ENCODE measurements around the gene SLC39A11. TPM values are rescaled to one million over a fixed set of nuclear protein-coding genes. Genes with fewer than 3 reads are reported as not detected.

SLC39A11 gene
- polyA plus RNA-seq, 1 donor from 2014 or later, result 8.0 TPM

DNA sequence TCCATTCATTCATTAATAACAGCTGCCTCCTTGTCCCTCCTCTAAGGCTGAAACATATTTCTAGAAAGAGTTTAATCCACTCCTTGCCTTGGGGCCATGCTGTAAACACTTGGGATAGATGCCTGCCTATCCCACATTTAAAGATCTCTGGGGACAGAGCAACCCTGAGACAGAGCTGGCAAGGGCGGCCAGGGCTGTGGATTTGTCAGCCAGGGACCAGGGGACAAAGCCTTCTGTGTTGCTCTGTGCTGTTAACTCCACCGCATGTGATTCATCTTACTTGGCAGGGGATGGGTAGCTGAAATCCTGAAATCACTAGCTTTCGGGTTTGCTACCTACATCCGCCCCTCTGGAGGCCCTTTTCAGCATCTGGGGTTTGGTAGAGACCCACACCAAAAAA lies 392.9 kb downstream of the SLC39A11 start:
- Histone ChIP-seq H3K4me2 (ENCODE audit: low read length) (no peak overlapping the region), H3K79me2 (replicated peaks; ENCODE audit: insufficient read depth, low read length) (no peaks in the 10 kb centered on the region), H3F3A (ENCODE audit: insufficient read depth, low read length, poor library complexity, severe bottlenecking) (no peaks in the 10 kb centered on the region), H3K9me3 (ENCODE audit: low read length) (no peaks in the 10 kb centered on the region), H2AFZ (ENCODE audit: low read depth, low read length) (no peak overlapping the region), H3K27ac (ENCODE audit: low read length) (no peak overlapping the region), H3K27me3 (ENCODE audit: insufficient read depth, low read depth, low read length) (no peaks in the 10 kb centered on the region), H3K36me3 (ENCODE audit: insufficient read depth, low read length) (no peaks in the 10 kb centered on the region), H4K20me1 (ENCODE audit: insufficient read depth) (no peaks in the 10 kb centered on the region), H3K4me3 (ENCODE audit: low read length) (no peak overlapping the region), H3K9ac (ENCODE audit: low read length) (no peak overlapping the region), H3K9me2 (ENCODE audit: insufficient read depth, low read length) (no peaks in the 10 kb centered on the region)
- TF ChIP-seq POLR2AphosphoS5 (IDR thresholded peaks at IDR 0.05), result no peak
- no peak for TF ChIP-seq SMC3 (conservative IDR thresholded peaks at IDR 0.05; ENCODE audit: poor library complexity)
- TF ChIP-seq MXI1 (conservative IDR thresholded peaks at IDR 0.05; ENCODE audit: poor library complexity, severe bottlenecking), result no peak
- no peak for TF ChIP-seq REST (IDR thresholded peaks at IDR 0.05; ENCODE audit: borderline replicate concordance)
- no peak for TF ChIP-seq TAF1 (IDR thresholded peaks at IDR 0.05; ENCODE audit: low read depth)
- no peak for TF ChIP-seq CTCF (IDR thresholded peaks at IDR 0.05; ENCODE audit: poor library complexity, severe bottlenecking)
- no peak for TF ChIP-seq EP300 (conservative IDR thresholded peaks at IDR 0.05; ENCODE audit: poor library complexity, severe bottlenecking)

DNA sequence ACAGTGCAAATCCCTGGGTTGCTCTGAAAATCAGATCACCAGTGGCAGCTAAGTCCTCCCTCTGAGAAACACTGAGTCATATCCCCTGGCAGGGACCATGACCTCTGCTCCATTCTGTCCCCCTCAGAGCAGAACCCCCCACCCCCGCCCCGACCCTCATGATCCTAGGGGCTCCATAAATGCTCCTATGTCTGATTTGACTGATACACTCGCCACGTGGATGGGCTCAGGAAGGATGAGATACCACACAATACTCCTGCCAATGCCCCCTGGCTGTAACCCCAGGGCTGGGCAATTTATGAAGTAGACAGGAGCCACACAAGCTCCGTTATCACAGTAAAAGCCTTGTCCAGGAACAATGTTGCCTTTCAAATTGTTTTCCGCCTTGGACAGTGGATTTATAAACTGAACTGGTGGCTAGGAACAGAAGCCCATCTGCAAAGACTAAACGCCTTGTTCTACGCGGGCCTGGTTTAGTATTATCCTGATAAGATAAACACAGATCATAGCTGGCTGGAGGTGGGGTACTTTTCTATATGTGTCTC lies 394.8 kb downstream of the SLC39A11 start:
- no peaks in the 10 kb centered on the region for H3K9me3 ChIP-seq (ENCODE audit: low read length)
- H3K4me2 ChIP-seq (ENCODE audit: low read length), result no peak overlapping the region
- H4K20me1 ChIP-seq (ENCODE audit: insufficient read depth), result no peaks in the 10 kb centered on the region
- TF ChIP-seq TAF1 (IDR thresholded peaks at IDR 0.05; ENCODE audit: low read depth) (no peak), MXI1 (conservative IDR thresholded peaks at IDR 0.05; ENCODE audit: poor library complexity, severe bottlenecking) (no peak)
- no peak overlapping the region for H3K4me3 ChIP-seq (ENCODE audit: low read length)
- H3F3A ChIP-seq (ENCODE audit: insufficient read depth, low read length, poor library complexity, severe bottlenecking), result no peaks in the 10 kb centered on the region
- H3K27ac ChIP-seq (ENCODE audit: low read length), result no peak overlapping the region
- H3K36me3 ChIP-seq (ENCODE audit: insufficient read depth, low read length), result no peaks in the 10 kb centered on the region
- H2AFZ ChIP-seq (ENCODE audit: low read depth, low read length), result no peak overlapping the region
- H3K79me2 ChIP-seq (replicated peaks; ENCODE audit: insufficient read depth, low read length), result no peaks in the 10 kb centered on the region
- no peaks in the 10 kb centered on the region for H3K27me3 ChIP-seq (ENCODE audit: insufficient read depth, low read depth, low read length)
- no peak overlapping the region for H3K9ac ChIP-seq (ENCODE audit: low read length)
- H3K9me2 ChIP-seq (ENCODE audit: insufficient read depth, low read length), result no peaks in the 10 kb centered on the region

DNA sequence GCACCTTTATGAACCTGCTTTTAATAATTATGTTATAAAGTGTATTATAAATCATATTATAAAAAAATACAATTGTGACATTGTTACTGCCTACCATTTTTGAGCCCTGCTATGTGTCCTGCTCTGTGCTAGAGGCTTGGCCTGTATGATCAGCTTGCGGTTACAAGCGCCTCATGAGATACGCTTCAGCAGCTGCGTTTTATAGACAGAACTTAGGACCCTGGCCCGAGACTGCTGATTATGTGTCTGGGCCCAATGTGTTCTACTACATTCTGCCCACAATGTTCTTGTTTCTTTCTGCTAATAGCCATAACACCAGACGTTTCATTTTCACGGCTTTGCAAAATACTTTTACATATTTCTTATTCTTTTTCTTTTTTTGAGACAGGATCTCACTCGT lies 395.8 kb downstream of the SLC39A11 start:
- H3F3A ChIP-seq (ENCODE audit: insufficient read depth, low read length, poor library complexity, severe bottlenecking), result no peaks in the 10 kb centered on the region
- TF ChIP-seq SMC3 (conservative IDR thresholded peaks at IDR 0.05; ENCODE audit: poor library complexity) (no peak), RAD21 (conservative IDR thresholded peaks at IDR 0.05) (no peak), EZH2 (IDR thresholded peaks at IDR 0.05; ENCODE audit: borderline replicate concordance, insufficient read depth, low read length, poor library complexity, severe bottlenecking) (no peak), REST (IDR thresholded peaks at IDR 0.05; ENCODE audit: borderline replicate concordance) (no peak), CTCF (IDR thresholded peaks at IDR 0.05; ENCODE audit: poor library complexity, severe bottlenecking) (no peak), MXI1 (conservative IDR thresholded peaks at IDR 0.05; ENCODE audit: poor library complexity, severe bottlenecking) (no peak)
- no peaks in the 10 kb centered on the region for H3K36me3 ChIP-seq (ENCODE audit: insufficient read depth, low read length)
- H4K20me1 ChIP-seq (ENCODE audit: insufficient read depth), result no peaks in the 10 kb centered on the region
- H3K9me3 ChIP-seq (ENCODE audit: low read length), result no peaks in the 10 kb centered on the region
- no peak overlapping the region for H3K27ac ChIP-seq (ENCODE audit: low read length)
- no peaks in the 10 kb centered on the region for H3K79me2 ChIP-seq (replicated peaks; ENCODE audit: insufficient read depth, low read length)
- no peak overlapping the region for H3K4me2 ChIP-seq (ENCODE audit: low read length)
- no peaks in the 10 kb centered on the region for H3K27me3 ChIP-seq (ENCODE audit: insufficient read depth, low read depth, low read length)
- no peak overlapping the region for H3K4me3 ChIP-seq (ENCODE audit: low read length)
- no peak overlapping the region for H3K9ac ChIP-seq (ENCODE audit: low read length)
- no peak overlapping the region for H2AFZ ChIP-seq (ENCODE audit: low read depth, low read length)
- no peaks in the 10 kb centered on the region for H3K9me2 ChIP-seq (ENCODE audit: insufficient read depth, low read length)
